ENCODE results near the gene EBP. TPM values are rescaled to one million over a fixed set of nuclear protein-coding genes. Genes with fewer than 3 reads are reported as not detected.

EBP gene
- polyA plus RNA-seq (ENCODE audit: insufficient read length in 4 of 4) = 10 to 100 TPM; 69.2 to 76.6 (median 73.7) TPM

DNA sequence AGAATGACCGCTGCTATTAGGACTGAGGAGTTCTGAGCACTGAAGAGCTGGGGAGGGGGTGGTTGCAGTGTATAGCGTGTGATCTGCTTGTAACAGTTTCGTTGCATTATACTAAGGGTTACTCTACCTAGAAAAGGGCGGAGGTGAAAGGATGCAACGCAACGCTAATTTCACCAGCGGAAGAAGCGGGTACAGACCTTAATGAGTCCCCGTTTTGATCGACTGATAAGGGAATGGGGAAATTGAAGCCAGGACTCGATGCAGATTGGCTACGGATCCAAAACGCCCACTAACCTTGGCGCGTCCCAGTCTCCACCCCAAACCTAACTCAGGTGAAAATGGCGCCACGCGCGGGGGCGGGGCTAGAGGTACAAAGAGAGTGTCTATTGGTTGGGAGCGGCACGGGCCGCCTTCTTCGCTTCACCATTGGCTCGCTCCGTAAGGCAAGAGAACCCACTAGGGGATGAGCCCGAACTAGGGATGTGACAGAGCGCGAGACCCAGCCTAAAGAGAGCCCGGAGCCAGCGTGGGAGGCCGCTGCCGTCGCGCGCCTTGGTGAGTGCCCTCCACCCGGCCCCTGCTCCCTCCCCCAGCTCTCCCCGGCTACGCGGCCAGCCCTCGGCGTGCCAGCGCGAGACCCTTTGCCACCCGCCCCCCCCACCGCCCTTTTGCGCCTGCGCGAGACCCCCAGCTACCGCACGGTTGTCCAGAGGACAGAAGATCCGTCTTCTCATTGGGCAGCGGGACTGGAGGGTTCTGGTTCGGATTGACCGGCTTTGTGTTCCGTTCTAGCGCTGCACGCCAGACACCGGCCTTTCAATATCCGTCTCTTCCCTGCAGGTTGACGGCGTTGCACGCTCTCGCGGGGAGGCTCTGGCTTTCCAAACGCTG is at the start of gene EBP:
EBP (plus strand) TSS at position 456 of the 891 bp plus-strand sequence. CDS start 1,964 bp downstream, outside the sequence.
- DNase-seq (ENCODE audit: low read depth in 4 of 4, low spot score in 2 of 4) = peak; percentile 43 to 81 (median 67)

DNA sequence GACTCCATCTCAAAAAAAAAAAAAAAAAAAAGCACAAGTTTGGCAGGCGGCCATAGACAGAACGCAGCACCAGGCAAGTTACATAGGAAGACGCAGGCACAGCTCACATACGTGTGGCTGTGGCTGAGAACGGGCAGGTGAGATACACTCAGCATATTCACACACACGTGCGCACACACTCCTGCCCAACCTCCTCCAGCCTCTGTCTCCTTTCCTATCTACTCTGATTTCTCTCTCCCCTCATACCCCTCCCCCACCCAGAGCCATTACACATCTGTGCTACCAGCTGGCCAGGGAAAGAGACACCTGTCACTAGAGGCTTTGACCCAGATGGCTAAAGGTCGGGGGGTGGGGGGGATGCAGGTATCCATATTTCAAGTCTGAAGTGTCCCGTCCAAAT is 49.4 kb upstream of the EBP start:
- no peak for DNase-seq (ENCODE audit: low read depth in 4 of 4, low spot score in 2 of 4)

DNA sequence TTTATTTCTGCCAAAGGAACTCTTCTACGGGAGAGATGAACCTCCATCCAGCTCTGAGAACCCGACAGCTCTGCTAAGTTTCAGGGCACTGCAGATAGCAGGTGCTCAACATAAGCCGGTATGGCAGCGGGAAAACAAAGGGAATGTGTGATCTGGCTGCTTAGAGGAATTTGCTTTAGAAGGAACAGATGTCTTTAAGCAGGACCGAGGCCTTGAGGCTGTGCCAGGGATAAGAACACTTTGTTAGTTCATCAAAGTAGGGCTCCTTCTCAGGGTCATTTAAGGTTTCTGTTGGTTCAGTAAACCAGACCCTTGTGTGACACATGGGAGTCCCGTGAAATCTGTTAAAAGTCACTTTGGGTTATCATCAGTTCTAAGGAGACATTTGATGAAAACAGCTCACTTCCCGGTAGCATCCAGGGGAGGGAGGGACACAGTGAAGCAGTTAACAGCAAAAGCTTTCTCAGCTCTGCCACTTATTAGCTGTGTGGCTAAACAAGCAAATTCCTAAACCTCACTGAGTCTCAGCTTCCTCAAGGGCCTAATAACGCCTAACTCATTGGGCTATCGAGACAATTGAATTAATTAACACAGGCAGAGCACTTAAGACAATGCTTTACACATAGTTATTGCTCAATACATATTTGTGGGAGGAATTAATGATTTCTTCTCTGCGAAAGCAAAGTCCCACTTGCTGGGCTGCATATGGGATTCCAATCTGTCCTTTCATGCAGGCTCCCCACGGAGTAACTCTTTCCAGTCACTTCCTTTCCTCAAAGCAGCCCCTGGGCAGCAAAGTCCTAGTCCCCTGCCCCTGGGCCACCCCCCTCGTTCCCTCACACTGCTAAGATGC is 48.5 kb upstream of the EBP start:
- no peak for DNase-seq (ENCODE audit: low read depth in 4 of 4, low spot score in 2 of 4)

DNA sequence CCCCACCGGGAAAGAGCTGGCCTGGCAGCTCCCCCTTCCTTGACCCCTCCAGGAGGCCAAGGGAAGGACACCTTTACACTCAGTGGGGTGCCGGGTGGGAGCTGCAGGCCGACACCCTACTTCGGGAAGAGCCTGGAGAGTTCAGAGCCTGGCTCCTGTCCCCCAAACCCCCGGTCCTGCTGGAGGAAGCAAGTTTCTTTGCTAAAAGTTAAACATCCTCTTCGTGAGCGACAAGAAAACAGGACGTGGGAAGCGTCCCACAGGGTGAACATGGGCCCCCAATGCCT is 48.0 kb upstream of the EBP start:
- DNase-seq (ENCODE audit: low read depth in 4 of 4, low spot score in 2 of 4) = no peak

DNA sequence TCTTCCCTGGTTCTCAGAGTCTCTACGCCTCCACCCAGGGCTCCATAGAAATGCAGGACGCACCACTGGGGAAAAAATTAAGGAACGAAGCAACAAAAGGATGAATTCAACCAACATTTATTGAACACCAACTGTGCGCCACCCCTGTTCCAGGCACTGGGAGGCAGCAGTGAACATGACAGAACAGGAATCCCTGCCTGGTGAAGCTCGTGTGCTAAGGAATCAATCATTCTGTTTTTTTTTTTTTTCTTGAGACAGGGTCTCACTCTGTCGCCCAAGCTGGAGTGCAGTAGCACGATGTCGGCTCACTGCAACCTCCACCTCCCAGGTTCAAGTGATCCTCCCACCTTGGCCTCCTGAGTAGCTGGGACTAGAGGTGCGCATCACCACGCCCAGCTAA is 47.5 kb upstream of the EBP start:
- DNase-seq (ENCODE audit: low read depth in 4 of 4, low spot score in 2 of 4) = no peak

DNA sequence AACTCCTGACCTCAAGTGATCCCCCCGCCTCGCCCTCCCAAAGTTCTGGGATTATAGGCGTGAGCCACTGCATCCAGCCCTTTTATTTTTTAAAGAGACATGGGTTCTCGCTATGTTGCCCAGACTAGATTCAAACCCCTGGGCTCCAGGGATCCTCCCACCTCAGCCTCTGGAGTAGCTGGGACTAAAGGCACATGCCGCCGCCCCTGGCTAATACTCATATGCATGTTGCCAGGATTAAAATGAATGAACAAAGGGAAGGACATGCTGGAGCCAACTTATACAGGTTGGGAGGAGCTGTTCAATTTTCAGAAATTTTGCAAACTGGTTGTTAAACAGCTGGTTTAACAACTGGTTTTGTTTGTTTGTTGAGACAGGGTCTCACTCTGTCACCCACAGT is 47.0 kb upstream of the EBP start:
- DNase-seq (ENCODE audit: low read depth in 4 of 4, low spot score in 2 of 4) = no peak

DNA sequence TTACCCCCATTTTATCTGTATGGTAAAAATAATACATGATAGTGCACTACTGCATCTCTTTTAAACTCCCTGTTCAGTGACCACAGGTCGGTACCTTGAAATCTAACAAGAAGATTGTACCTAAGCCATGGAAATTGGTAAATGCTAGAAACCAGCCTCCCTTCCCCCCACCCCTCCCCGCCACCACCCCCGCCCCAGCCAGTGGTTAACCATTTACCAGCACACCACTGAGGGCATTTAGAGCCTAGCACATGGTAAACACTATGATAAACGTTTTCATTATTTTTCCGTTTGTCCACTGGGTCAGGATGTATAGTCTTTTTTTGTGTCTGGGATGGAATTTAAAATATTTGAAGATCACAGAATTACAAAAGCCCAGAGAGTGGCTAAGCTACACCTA is 46.3 kb upstream of the EBP start:
- DNase-seq (ENCODE audit: low read depth in 4 of 4, low spot score in 2 of 4) = no peak

DNA sequence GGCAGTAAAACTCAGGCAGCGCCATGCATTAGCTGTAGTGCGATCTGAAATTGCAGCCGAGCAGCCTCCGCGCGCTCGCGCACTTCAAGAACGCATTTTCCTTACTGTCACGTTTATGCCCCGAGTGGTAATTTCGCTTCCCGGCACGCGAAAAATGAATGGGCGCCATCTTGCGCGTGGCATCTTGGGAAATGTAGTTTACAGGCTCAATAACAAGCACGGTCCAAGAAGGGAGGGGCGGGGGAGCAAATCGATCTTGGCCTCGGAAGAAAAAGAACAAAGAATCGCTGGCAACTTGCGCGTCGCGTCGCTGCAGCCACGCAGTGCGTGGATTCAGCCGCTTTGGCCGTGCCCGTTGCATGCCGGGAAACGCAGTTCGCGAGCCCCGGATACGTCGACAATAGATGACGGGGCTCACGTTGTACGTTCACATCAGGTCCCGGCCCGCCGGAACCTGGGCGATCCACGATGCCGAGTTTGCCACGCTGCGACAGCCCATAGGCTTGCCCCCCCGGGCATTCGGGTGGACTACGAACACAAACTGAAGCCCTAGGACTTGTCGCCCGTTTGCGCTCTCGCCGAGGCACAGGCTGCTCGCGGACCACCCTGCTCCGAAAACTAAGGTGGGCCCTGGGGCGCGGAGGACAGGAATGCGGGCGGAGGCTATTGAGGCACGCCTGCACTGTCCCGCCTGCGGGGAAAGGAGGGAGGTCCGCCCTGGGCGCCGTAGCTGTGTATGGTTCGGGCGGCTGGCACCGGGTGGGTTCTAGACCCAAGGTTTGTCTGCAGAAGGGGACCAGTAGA is 45.6 kb upstream of the EBP start, which contains the start of gene FTSJ1:
FTSJ1 (plus strand) TSS at position 426 of the 804 bp plus-strand sequence. CDS start 1,849 bp downstream, outside the sequence.
- peak in 3 of 4 donors; percentile 48 to 65 (median 60) for DNase-seq (ENCODE audit: low read depth in 4 of 4, low spot score in 2 of 4)

DNA sequence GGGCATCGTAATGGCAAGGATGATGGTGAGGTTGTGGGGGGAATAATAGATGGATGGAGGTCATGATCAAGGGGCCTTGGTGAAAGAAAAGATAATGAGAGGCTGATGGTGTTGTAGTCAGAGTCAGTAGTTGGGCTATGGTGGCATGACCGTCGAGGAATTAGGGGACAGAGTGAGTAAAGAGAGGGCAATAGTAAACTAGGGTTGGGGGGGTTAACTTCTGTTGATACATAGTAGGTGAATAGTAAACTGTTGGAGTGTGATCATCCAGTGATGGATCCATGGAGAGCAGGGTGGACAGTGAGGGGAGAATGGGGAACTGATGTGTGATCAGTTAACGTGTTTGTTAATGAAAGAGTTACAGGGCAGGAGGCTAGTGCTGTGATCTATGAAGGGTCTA is 44.7 kb upstream of the EBP start:
- DNase-seq (ENCODE audit: low read depth in 4 of 4, low spot score in 2 of 4) = no peak

DNA sequence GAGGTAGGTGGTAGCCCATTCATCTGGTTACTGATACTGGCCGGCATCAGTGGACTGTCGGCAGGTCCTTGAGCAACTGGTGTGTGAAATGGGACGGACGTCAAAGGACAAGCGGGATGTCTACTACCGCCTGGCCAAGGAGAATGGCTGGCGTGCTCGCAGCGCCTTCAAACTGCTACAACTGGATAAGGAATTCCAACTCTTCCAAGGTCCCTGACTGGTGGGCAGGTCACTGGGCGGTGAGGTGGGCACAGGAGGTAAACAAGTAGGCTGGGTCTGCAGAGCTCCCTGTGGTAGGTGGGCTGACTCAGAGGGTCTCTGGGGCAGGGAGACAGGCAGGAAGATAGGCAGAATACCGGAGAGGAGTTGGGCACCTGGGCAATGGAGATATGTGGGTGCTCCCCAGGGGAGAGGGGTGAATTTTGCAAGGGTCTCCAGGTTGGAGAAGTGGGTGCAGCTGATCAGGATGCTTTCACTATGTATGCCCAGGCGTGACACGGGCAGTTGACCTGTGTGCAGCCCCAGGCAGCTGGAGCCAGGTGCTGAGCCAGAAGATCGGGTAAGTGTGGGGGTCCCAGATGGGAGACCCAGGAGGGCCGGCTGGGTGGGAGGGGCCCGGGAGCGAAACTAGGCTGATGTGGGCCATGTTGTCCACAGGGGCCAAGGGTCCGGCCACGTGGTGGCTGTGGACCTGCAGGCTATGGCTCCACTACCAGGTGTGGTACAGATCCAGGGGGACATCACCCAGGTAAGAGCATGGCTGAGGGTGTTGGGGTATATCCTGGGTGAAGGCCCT is 43.5 kb upstream of the EBP start:
- DNase-seq (ENCODE audit: low read depth in 4 of 4, low spot score in 2 of 4) = no peak

DNA sequence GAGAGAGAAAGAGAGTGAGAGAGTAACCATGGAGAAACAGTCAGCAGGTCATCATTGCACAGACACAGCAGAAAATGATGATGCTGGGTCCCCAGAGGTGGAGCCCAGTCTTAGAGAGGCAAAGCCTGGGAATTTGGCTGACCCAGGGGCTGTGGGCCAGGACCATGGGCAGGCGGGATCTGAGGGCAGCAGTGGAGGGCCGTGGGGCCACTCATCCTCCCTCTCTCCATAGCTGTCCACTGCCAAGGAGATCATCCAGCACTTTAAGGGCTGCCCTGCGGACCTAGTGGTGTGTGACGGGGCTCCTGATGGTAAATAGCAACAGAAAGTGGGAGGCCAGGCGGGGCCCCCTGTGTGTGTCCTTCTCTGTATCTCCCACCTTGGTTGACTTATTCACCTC is 42.8 kb upstream of the EBP start:
- no peak for DNase-seq (ENCODE audit: low read depth in 4 of 4, low spot score in 2 of 4)

DNA sequence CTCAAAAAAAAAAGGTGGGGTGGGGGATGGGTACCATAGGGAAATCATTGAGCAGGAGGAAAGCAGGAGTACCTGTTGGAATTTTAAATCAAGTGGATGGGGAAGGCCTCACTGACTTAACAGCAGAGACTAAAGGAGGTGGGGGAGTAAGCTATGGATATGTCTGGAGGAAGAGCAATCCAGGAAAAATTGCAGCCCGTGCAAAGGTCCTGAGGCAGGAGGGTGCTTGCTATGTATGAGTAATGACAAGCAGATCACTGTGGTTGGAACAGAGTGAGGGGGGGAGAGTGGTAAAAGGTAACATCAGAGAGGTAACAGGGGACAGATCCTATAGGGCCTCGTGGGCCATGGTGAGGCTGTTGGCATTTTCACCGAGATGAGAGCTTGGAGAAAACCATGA is 41.5 kb upstream of the EBP start:
- no peak for DNase-seq (ENCODE audit: low read depth in 4 of 4, low spot score in 2 of 4)

DNA sequence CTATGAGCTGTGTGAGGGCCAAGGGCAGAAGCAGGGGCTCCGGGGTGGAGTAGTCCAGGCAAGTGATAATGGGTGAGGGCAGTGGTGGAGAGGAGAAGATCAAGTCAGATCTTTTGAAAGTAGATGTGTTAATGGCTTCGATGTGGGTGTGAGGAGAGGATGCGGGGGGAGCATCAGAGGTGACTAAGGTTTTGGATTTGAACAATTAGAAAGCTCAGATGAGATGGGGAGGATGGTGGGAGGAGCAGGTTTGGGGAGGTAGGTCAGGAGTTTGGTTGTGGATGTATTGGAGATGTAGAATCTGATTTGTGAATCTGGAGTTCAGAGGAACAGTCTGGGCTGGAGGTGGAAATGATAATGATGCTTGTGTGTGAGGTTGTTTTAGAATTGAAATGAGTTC is 41.0 kb upstream of the EBP start:
- DNase-seq (ENCODE audit: low read depth in 4 of 4, low spot score in 2 of 4) = no peak

DNA sequence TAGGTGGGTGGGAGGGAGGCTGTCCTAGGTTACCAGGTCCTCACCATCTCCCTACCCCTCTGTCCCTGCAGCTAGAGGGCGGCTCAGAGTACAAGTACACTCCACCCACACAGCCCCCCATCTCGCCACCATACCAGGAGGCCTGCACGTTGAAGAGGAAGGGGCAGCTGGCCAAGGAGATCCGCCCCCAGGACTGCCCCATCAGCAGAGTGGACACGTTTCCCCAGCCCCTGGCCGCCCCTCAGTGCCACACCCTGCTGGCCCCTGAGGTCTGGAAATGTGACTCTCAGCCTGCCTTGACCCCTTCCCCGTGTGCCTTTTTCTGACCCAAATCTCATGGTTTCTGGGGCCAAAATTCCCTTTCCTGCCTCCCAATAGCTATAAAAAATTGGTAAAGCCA is 39.1 kb upstream of the EBP start:
- no peak for DNase-seq (ENCODE audit: low read depth in 4 of 4, low spot score in 2 of 4)

DNA sequence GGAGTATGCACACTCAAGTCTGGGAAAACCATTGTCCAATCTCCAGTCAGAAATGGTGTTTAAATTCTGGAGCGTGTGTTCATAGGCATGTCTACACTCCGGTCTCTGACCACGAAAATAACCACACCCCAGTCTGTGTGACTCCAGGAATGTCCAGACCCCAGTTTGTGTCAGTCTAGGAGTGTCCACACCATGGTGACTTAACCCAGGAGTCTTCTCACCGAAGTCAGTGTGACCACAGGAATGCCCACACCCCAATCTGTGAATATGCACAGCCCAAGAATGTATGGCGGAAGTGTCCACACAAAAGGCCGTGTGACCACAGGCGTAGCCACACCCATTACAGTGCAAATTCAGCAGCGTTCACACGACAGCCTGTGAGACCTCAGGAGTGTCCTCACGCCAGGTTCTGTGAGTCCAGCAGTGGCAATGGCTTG is 34.2 kb upstream of the EBP start:
- DNase-seq (ENCODE audit: low read depth in 4 of 4, low spot score in 2 of 4) = no peak

DNA sequence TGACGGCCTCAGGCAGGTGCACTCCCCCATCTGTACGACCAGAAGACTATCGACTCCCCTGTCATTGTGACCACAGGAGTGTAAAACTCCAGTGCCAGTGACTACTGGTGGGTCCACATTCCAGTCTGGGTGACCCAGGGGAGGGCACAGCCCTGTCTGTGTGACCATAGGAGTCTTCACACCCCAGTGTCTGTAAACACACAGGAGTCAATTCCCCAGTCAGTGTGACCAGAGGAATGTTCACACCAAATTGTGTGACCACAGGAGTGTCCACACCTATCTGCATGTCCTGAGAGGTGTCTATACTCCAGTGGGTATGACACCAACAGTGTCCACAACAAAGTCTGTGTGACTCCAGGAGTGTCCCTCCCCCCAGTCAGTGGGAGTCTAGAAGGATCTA is 33.6 kb upstream of the EBP start:
- DNase-seq (ENCODE audit: low read depth in 4 of 4, low spot score in 2 of 4) = no peak

DNA sequence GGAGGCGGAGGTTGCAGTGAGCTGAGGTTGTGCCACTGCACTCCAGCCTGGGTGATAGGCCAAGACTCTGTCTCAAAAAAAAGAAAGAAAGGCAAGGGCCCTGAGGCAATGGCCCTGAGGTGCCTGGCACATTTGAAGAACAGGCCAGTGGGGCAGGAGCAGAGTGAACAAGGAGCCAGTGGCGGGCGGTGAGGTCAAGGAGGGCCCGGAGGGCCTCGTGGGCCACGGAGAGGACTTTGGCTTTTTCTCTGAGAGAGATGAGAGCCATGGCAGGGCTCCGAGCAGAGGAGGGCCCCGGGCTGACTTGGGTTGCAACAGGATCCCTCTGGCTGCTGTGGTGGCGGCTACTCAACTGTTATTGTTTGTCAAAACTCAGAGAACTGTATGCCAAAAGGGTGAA is 32.3 kb upstream of the EBP start:
- no peak for DNase-seq (ENCODE audit: low read depth in 4 of 4, low spot score in 2 of 4)

DNA sequence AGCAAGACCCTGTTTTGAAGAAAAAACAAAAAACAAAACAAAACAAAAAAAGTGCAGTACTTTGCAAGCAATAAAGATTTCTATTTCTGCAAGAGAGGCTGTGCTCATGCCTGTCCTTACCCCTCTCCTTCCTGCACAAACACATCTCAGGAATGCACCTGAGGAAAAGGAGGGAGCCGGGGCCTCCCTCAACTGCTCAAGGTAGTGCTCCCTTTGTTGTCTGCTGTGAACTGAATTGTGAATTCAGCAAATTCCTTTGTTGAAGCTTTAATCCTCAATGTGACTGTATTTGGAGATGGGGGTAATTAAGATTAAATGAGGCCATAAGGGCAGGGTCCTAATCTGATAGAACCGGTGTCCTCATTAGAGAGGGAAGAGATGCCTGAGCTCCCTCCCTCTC is 31.7 kb upstream of the EBP start:
- no peak for DNase-seq (ENCODE audit: low read depth in 4 of 4, low spot score in 2 of 4)

DNA sequence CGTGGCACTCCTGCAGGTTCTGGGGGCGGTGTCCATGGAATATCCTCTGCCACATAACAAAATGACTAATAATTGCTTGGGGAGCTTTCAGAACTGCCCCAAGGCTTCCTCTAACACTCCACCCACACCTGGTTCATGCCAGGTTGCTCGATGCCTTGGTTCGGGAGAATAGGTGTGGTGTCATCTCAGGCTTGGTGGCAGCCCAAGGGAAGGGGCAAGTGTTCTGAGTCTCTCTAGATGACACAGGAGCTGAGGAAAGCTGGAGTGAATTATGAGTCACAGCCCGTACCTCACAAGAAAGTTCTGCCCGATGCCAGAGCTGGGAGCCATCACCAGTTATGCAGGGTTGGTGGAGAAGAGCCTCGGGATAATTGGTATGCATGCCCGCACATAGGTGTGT is 30.9 kb upstream of the EBP start:
- DNase-seq (ENCODE audit: low read depth in 4 of 4, low spot score in 2 of 4) = no peak

DNA sequence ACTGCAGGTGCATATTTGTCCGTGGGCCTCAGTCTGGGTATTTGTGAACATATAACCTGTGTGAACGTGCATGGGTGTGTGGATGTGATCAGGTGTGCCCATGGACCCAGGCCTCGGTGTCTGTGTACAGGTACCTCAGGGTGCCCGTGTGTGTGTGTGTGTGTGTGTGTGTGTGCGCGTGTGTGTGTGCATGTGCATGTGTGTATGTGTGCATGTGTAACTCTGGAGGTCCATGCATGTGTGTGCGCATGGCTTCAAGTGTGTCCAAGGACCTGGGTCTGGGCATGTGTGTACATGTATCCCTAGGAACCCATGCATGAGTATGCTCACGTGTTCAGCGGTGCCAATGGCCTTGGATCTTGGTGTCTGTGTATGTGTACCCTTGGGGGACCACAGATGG is 29.8 kb upstream of the EBP start:
- DNase-seq (ENCODE audit: low read depth in 4 of 4, low spot score in 2 of 4) = no peak
